ENCODE data around the gene POLR1E.
"Not testable (repeated sequence)": the region's sequence is repeated elsewhere in the genome, so short reads cannot be mapped to it uniquely, and the experiment has no call there.

The POLR1E gene

DNA sequence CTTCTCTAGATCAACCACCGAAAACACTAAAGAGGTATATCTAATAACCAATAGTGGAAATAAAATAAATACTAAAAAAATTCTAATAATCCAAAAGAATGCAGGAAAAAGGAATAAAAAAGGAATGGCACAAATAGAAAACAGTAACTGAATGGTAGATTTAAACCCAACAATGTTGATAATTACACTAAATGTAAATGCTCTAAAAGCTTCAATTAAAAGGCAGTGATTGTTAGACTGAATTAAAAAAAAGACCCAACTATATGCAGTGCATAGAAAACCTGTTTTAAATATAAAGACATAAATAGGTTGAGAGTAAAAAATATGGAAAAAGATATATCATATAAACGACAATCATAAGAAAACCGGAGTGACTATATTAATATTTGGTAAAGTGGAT lies 11.3 kb upstream of the POLR1E start:
- no peak overlapping the region for H3K9ac ChIP-seq (ENCODE audit: low read length)
- H3K4me3 ChIP-seq (ENCODE audit: insufficient read depth, low read length, poor library complexity, severe bottlenecking): no peak overlapping the region
- TF ChIP-seq, protein P1, sequence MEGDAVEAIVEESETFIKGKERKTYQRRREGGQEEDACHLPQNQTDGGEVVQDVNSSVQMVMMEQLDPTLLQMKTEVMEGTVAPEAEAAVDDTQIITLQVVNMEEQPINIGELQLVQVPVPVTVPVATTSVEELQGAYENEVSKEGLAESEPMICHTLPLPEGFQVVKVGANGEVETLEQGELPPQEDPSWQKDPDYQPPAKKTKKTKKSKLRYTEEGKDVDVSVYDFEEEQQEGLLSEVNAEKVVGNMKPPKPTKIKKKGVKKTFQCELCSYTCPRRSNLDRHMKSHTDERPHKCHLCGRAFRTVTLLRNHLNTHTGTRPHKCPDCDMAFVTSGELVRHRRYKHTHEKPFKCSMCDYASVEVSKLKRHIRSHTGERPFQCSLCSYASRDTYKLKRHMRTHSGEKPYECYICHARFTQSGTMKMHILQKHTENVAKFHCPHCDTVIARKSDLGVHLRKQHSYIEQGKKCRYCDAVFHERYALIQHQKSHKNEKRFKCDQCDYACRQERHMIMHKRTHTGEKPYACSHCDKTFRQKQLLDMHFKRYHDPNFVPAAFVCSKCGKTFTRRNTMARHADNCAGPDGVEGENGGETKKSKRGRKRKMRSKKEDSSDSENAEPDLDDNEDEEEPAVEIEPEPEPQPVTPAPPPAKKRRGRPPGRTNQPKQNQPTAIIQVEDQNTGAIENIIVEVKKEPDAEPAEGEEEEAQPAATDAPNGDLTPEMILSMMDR (IDR thresholded peaks at IDR 0.05; ENCODE audit: insufficient read depth, low read length, poor library complexity, severe bottlenecking): no peak
- no peak for TF ChIP-seq EZH2phosphoT487 (conservative IDR thresholded peaks at IDR 0.05; ENCODE audit: low read length)
- H3K36me3 ChIP-seq (ENCODE audit: low read length): peaks cover 8% of the 10 kb centered on the region
- 0 out of 2 replicates have a peak, but pooled peaks cover 6% of the 10 kb centered on the region for H3F3A ChIP-seq (ENCODE audit: insufficient read depth)
- no peaks in the 10 kb centered on the region for H4K20me1 ChIP-seq (ENCODE audit: low read depth, low read length)
- no peak overlapping the region for H3K4me2 ChIP-seq (ENCODE audit: low read depth, low read length, poor library complexity, severe bottlenecking)
- no peaks in the 10 kb centered on the region for H3K27me3 ChIP-seq (ENCODE audit: low read length)
- peaks cover 11% of the 10 kb centered on the region; the same call in 1 of the 2 replicates for H3K9me3 ChIP-seq (ENCODE audit: insufficient read depth, low read length)
- H3K27ac ChIP-seq (ENCODE audit: low read depth, low read length): no peak overlapping the region
- no peaks in the 10 kb centered on the region for H3K9me2 ChIP-seq (replicated peaks; ENCODE audit: insufficient read depth, low read length)
- H3K79me2 ChIP-seq (ENCODE audit: insufficient read depth, low read length): no peaks in the 10 kb centered on the region
- H2AFZ ChIP-seq (ENCODE audit: low read depth, low read length, severe bottlenecking): no peak overlapping the region

DNA sequence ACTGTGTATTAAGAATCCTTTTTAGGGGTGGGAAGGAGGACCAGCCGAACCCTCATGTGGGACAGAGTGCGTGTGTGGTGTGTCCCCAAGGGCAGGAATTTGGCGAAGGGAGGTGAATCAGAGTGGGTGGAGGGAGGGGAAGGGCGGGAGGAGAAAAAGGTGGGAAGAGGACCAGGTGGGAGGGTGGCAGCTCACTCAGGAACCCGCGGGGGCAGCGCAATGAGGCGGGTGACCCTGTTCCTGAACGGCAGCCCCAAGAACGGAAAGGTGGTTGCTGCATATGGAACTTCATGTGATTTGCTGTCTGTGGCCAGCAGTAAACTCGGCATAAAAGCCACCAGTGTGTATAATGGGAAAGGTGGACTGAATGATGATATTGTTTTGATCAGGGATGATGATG lies 8.8 kb upstream of the POLR1E start:
- Histone ChIP-seq H3K27me3 (ENCODE audit: low read length) (no peaks in the 10 kb centered on the region), H3K79me2 (ENCODE audit: insufficient read depth, low read length) (no peaks in the 10 kb centered on the region), H3K9me3 (ENCODE audit: insufficient read depth, low read length) (peaks cover 11% of the 10 kb centered on the region; the same call in 1 of the 2 replicates), H3K36me3 (ENCODE audit: low read length) (peaks cover 8% of the 10 kb centered on the region), H3K4me3 (ENCODE audit: insufficient read depth, low read length, poor library complexity, severe bottlenecking) (no peak overlapping the region), H3K4me2 (ENCODE audit: low read depth, low read length, poor library complexity, severe bottlenecking) (no peak overlapping the region), H4K20me1 (ENCODE audit: low read depth, low read length) (no peaks in the 10 kb centered on the region), H3K27ac (ENCODE audit: low read depth, low read length) (no peak overlapping the region), H2AFZ (ENCODE audit: low read depth, low read length, severe bottlenecking) (no peak overlapping the region), H3K9ac (ENCODE audit: low read length) (no peak overlapping the region), H3F3A (ENCODE audit: insufficient read depth) (no peaks in the 10 kb centered on the region), H3K9me2 (replicated peaks; ENCODE audit: insufficient read depth, low read length) (no peaks in the 10 kb centered on the region)
- TF ChIP-seq, protein P1 (IDR thresholded peaks at IDR 0.05; ENCODE audit: insufficient read depth, low read length, poor library complexity, severe bottlenecking): no peak
- no peak for TF ChIP-seq EZH2phosphoT487 (conservative IDR thresholded peaks at IDR 0.05; ENCODE audit: low read length)

DNA sequence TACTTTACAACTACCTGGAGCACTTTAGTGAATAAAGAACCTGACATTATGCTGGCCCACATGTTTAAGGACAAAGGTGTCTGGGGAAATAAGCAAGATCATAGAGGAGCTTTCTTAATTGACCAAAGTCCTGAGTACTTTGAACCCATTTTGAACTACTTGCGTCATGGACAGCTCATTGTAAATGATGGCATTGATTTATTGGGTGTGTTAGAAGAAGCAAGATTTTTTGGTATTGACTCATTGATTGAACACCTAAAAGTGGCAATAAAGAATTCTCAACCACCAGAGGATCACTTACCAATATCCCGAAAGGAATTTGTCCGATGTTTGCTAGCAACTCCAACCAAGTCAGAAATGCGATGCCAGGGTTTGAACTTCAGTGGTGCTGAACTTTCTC lies 8.3 kb upstream of the POLR1E start:
- H3K9me3 ChIP-seq (ENCODE audit: insufficient read depth, low read length): peaks cover 11% of the 10 kb centered on the region; the same call in 1 of the 2 replicates
- H3K9ac ChIP-seq (ENCODE audit: low read length); H3K36me3 ChIP-seq (ENCODE audit: low read length); H3K9me2 ChIP-seq (replicated peaks; ENCODE audit: insufficient read depth, low read length); H3K27ac ChIP-seq (ENCODE audit: low read depth, low read length); H3K27me3 ChIP-seq (ENCODE audit: low read length); H3K4me2 ChIP-seq (ENCODE audit: low read depth, low read length, poor library complexity, severe bottlenecking); H3K4me3 ChIP-seq (ENCODE audit: insufficient read depth, low read length, poor library complexity, severe bottlenecking); H4K20me1 ChIP-seq (ENCODE audit: low read depth, low read length); H3F3A ChIP-seq (ENCODE audit: insufficient read depth); H3K79me2 ChIP-seq (ENCODE audit: insufficient read depth, low read length); H2AFZ ChIP-seq (ENCODE audit: low read depth, low read length, severe bottlenecking): not testable (repeated sequence)

DNA sequence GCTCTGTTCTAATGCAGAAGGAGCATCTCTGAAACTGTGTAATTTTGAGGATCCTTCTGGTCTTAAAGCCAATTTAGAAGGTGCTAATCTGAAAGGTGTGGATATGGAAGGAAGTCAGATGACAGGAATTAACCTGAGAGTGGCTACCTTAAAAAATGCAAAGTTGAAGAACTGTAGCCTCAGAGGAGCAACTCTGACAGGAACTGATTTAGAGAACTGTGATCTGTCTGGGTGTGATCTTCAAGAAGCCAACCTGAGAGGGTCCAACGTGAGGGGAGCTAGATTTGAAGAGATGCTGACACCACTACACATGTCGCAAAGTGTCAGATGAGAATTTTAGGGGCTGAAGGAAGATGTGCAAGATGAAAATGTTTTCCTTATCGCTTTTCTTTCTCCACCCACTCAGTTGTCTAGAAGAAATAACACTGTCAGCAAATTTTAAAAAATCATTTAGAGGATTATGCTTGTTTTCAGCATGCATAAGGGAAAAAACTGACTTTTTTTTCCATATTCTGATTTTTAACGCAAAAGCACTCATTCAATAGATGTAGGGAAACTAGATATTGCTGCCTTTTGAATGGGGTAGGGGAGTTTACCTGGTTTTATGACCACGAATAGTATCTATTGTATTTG lies 7.6 kb upstream of the POLR1E start:
- H2AFZ ChIP-seq (ENCODE audit: low read depth, low read length, severe bottlenecking); H3K4me2 ChIP-seq (ENCODE audit: low read depth, low read length, poor library complexity, severe bottlenecking); H3K9ac ChIP-seq (ENCODE audit: low read length): not testable (repeated sequence)

More for the DNA sequence above, 7.6 kb upstream of the POLR1E start:
- not testable (repeated sequence) for H3K79me2 ChIP-seq (ENCODE audit: insufficient read depth, low read length); H3K27me3 ChIP-seq (ENCODE audit: low read length); H3K36me3 ChIP-seq (ENCODE audit: low read length); H3K4me3 ChIP-seq (ENCODE audit: insufficient read depth, low read length, poor library complexity, severe bottlenecking); H3F3A ChIP-seq (ENCODE audit: insufficient read depth); H3K9me2 ChIP-seq (replicated peaks; ENCODE audit: insufficient read depth, low read length); H4K20me1 ChIP-seq (ENCODE audit: low read depth, low read length); H3K27ac ChIP-seq (ENCODE audit: low read depth, low read length)
- peaks cover 11% of the 10 kb centered on the region; the same call in 1 of the 2 replicates for H3K9me3 ChIP-seq (ENCODE audit: insufficient read depth, low read length)

Data from SU-DHL-6 (cell line).